Neuronal stem cell (in vitro differentiated cells): ENCODE measurements around the gene EXOC1.

Source experiments
- DNase-seq: peaks from one replicate; pipeline ENCODE4 v3.0.0-alpha.2; 2013; ENCODE audit warnings: low spot score
- H2AFZ ChIP-seq: one replicate; pipeline ENCODE4 v1.6.1; 2013; ENCODE audit warnings: mild to moderate bottlenecking, low read length, inconsistent platforms
- H2AK5ac ChIP-seq: 2 replicates; pipeline ENCODE4 v1.6.1; 2013; ENCODE audit warnings: low read depth, mild to moderate bottlenecking, inconsistent platforms, low read length, moderate library complexity, mixed read lengths
- H2BK120ac ChIP-seq: 2 replicates; pipeline ENCODE4 v1.6.1; 2013; ENCODE audit warnings: low read depth, mild to moderate bottlenecking, inconsistent platforms, low read length, moderate library complexity, mixed read lengths
- H2BK12ac ChIP-seq: one replicate; pipeline ENCODE4 v1.6.1; 2013; ENCODE audit warnings: low read length, inconsistent platforms
- H2BK15ac ChIP-seq: 2 replicates; pipeline ENCODE4 v1.6.1; 2013; ENCODE audit warnings: mild to moderate bottlenecking, low read length, inconsistent platforms, mixed read lengths
- H2BK5ac ChIP-seq: one replicate; pipeline ENCODE4 v1.6.1; 2013; ENCODE audit warnings: inconsistent platforms, mild to moderate bottlenecking, low read length, moderate library complexity
- H3K14ac ChIP-seq: one replicate; pipeline ENCODE4 v1.6.1; 2013; ENCODE audit warnings: low read length, inconsistent platforms
- H3K18ac ChIP-seq: 2 replicates; pipeline ENCODE4 v1.6.1; 2013; ENCODE audit warnings: low read length, inconsistent platforms
- H3K23ac ChIP-seq: 2 replicates; pipeline ENCODE4 v1.6.1; 2013; ENCODE audit warnings: low read depth, mild to moderate bottlenecking, mixed read lengths, low read length, inconsistent platforms; ENCODE audit not compliant: poor library complexity
- H3K27ac ChIP-seq: replicated peaks from 3 replicates; pipeline ENCODE4 v1.5.1; 2013; ENCODE audit warnings: low read length, inconsistent platforms
- H3K27me3 ChIP-seq, 3 experiments: 2 replicates each; pipeline ENCODE4 v1.6.1; 2013; ENCODE audit warnings: low read length in 3 of 3, mild to moderate bottlenecking in 2 of 3, inconsistent platforms in 1 of 3, low read depth in 1 of 3, mixed read lengths in 1 of 3, moderate library complexity in 1 of 3; ENCODE audit not compliant: control insufficient read depth in 3 of 3, insufficient read depth in 3 of 3
- H3K36me3 ChIP-seq, 2 donors: replicated peaks in 1 of 2; 2 replicates each; pipeline ENCODE4 v1.6.1; 2013; ENCODE audit warnings: low read length in 2 of 2; ENCODE audit not compliant: control insufficient read depth in 2 of 2, insufficient read depth in 2 of 2
- H3K4ac ChIP-seq: 2 replicates; pipeline ENCODE4 v1.6.1; 2013; ENCODE audit warnings: inconsistent platforms, mild to moderate bottlenecking, low read length, moderate library complexity
- H3K4me1 ChIP-seq, 2 donors: 1 replicate in 1 of 2; 2 replicates in 1 of 2; pipeline ENCODE4 v1.6.1; 2013; ENCODE audit warnings: low read length in 2 of 2, low read depth in 1 of 2; ENCODE audit not compliant: control insufficient read depth in 2 of 2, insufficient read depth in 1 of 2
- H3K4me2 ChIP-seq: one replicate; pipeline ENCODE4 v1.6.1; 2013; ENCODE audit warnings: mild to moderate bottlenecking, low read length, inconsistent platforms; ENCODE audit not compliant: insufficient read depth, poor library complexity, severe bottlenecking
- H3K4me3 ChIP-seq, 2 donors: 2 replicates each; pipeline ENCODE4 v1.5.1; 2013; ENCODE audit warnings: low read length in 2 of 2, mild to moderate bottlenecking in 2 of 2, inconsistent platforms in 1 of 2, moderate library complexity in 1 of 2
- H3K79me1 ChIP-seq: one replicate; pipeline ENCODE4 v1.6.1; 2013; ENCODE audit warnings: low read depth, mild to moderate bottlenecking, inconsistent platforms, low read length, moderate library complexity
- H3K9ac ChIP-seq: one replicate; pipeline ENCODE4 v1.6.1; 2013; ENCODE audit warnings: mild to moderate bottlenecking, low read depth, low read length, inconsistent platforms; ENCODE audit not compliant: poor library complexity
- H3K9me3 ChIP-seq, 2 donors: replicated peaks in 1 of 2; 2 replicates each; pipeline versions ENCODE3 to v1.6.1; 2013; ENCODE audit warnings: low read length in 2 of 2, mild to moderate bottlenecking in 2 of 2, inconsistent platforms in 1 of 2, low read depth in 1 of 2, mixed read lengths in 1 of 2, moderate library complexity in 1 of 2; ENCODE audit not compliant: control insufficient read depth in 2 of 2, insufficient read depth in 1 of 2
- H4K8ac ChIP-seq: one replicate; pipeline ENCODE4 v1.6.1; 2013; ENCODE audit warnings: low read depth, mild to moderate bottlenecking, inconsistent platforms, low read length, moderate library complexity
- H4K91ac ChIP-seq: one replicate; pipeline ENCODE4 v1.6.1; 2013; ENCODE audit warnings: low read length, low read depth, mild to moderate bottlenecking, inconsistent platforms; ENCODE audit not compliant: poor library complexity
- WGBS, 2 donors: extraction: QIAGEN DNeasy Blood & Tissue Kit; methylation state at CpG; one replicate each; pipeline ENCODE4 v1.1.7; 2013; ENCODE audit warnings: missing lambda C conversion rate in 2 of 2, mixed read lengths in 1 of 2; ENCODE audit not compliant: insufficient read length in 2 of 2, insufficient replicate concordance in 1 of 2; ENCODE audit errors: extremely low coverage in 2 of 2; 5-methylcytosine and 5-hydroxymethylcytosine counted together

The EXOC1 gene

DNA sequence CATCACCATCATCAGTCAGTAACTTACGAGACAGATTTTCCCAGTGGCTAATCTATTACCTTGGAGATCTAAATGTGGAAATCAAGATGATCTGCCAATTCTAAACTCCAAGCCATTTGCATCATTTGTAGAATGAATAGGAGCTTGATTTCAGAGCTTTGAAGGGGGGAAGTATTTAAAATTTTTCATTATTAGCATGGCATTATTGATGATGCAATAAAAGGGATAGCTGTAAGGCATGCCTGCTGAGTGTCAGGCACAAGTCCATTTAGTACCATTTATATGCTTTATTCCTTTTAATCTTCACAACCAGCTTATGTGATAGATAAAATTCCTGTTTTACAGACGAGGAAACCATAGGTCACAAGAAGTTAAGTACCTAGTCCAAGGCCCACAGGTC lies 28.6 kb upstream of the EXOC1 start:
- H3K9ac ChIP-seq, result no peak overlapping the region
- H3K4me2 ChIP-seq, result no peak overlapping the region
- no peak overlapping the region for H2BK5ac ChIP-seq
- H2BK120ac ChIP-seq, result no peak overlapping the region
- no peak overlapping the region for H4K91ac ChIP-seq
- no peak overlapping the region for H4K8ac ChIP-seq
- H3K9me3 ChIP-seq, result no peaks in the 10 kb centered on the region
- WGBS, 2 donors, result no CpG with 5 or more reads among the region's 2 CpGs
- H2AFZ ChIP-seq, result no peak overlapping the region
- no peak overlapping the region for H2AK5ac ChIP-seq
- no peak overlapping the region for H3K18ac ChIP-seq
- no peak overlapping the region for H3K23ac ChIP-seq
- no peak for DNase-seq
- no peak overlapping the region for H3K4me3 ChIP-seq
- no peak overlapping the region for H3K4ac ChIP-seq
- H3K79me1 ChIP-seq, result no peaks in the 10 kb centered on the region
- no peak overlapping the region for H2BK12ac ChIP-seq
- peaks cover 0 to under 1% of the 10 kb centered on the region in 2 donors for H3K4me1 ChIP-seq
- no peak overlapping the region for H3K27ac ChIP-seq
- peaks cover 0 to 39% (median 0%) of the 10 kb centered on the region in 3 experiments for H3K27me3 ChIP-seq
- H2BK15ac ChIP-seq, result no peak overlapping the region
- H3K36me3 ChIP-seq, result no peaks in the 10 kb centered on the region
- no peak overlapping the region for H3K14ac ChIP-seq

DNA sequence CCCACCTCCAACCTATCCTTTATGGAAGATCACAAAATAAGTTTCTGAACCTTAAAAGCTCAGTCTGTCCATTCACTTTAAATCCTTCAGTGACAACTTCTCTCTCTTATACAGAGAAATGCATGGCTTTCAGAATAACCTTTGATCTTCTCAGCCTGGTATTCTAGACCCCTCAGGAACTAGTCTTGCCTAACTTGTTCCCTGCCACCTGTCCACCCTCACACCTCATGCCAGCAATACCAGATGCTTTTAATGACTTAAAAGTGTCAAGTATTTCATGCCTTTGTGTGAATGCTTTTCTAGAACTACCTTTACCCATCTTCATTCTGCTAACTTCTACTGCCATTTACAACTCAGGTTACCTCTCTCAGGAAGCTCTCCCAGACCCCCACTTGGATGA lies 26.5 kb upstream of the EXOC1 start:
- Histone ChIP-seq H3K36me3 (no peaks in the 10 kb centered on the region), H3K27ac (no peak overlapping the region), H3K4me3 (no peak overlapping the region), H3K14ac (no peak overlapping the region), H2BK12ac (no peak overlapping the region), H4K91ac (no peak overlapping the region), H4K8ac (no peak overlapping the region), H3K4ac (no peak overlapping the region), H3K4me2 (no peak overlapping the region), H3K9ac (no peak overlapping the region), H3K27me3 (peaks cover 0 to 22% (median 0%) of the 10 kb centered on the region in 3 experiments), H3K4me1 (no peaks in the 10 kb centered on the region), H2BK15ac (no peak overlapping the region), H3K23ac (no peak overlapping the region), H2AFZ (no peak overlapping the region), H3K79me1 (no peaks in the 10 kb centered on the region), H2BK120ac (no peak overlapping the region), H2AK5ac (no peak overlapping the region), H2BK5ac (no peak overlapping the region), H3K9me3 (no peaks in the 10 kb centered on the region), H3K18ac (no peak overlapping the region)
- DNase-seq, result no peak

DNA sequence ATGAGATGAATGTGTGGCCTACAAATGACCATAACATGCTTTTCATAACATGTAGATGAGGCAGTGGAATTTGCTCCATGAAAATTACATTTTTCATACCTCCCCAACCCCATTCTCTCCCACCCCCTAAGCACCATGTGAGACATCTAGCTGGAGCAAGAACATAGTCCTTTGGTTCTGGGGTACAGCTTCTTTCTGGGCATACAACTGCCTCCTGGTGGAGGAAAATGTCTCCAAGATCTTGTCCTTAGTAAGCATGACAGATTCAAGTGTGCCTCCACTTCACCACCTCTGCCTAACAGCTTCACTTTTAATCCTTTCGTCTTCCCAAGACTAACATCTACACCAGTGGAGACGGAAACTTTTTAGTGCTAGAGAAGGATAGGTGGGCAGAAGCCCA lies 25.9 kb upstream of the EXOC1 start:
- H3K18ac ChIP-seq, result no peak overlapping the region
- H2BK15ac ChIP-seq, result no peak overlapping the region
- H4K8ac ChIP-seq, result no peak overlapping the region
- no peaks in the 10 kb centered on the region for H3K79me1 ChIP-seq
- no peak overlapping the region for H3K9ac ChIP-seq
- H3K4me2 ChIP-seq, result no peak overlapping the region
- no peak for DNase-seq
- no peaks in the 10 kb centered on the region for H3K36me3 ChIP-seq
- no peaks in the 10 kb centered on the region for H3K4me1 ChIP-seq
- no peak overlapping the region for H2BK12ac ChIP-seq
- H3K14ac ChIP-seq, result no peak overlapping the region
- no peak overlapping the region for H3K23ac ChIP-seq
- no peak overlapping the region for H2AK5ac ChIP-seq
- H2AFZ ChIP-seq, result no peak overlapping the region
- H3K4me3 ChIP-seq, result no peak overlapping the region
- no CpG with 5 or more reads among the region's 2 CpGs for WGBS, 2 donors
- H2BK5ac ChIP-seq, result no peak overlapping the region
- no peak overlapping the region for H3K4ac ChIP-seq
- H4K91ac ChIP-seq, result no peak overlapping the region
- H2BK120ac ChIP-seq, result no peak overlapping the region
- peaks cover 0 to 20% (median 0%) of the 10 kb centered on the region in 3 experiments for H3K27me3 ChIP-seq
- H3K27ac ChIP-seq, result no peak overlapping the region
- no peaks in the 10 kb centered on the region for H3K9me3 ChIP-seq

DNA sequence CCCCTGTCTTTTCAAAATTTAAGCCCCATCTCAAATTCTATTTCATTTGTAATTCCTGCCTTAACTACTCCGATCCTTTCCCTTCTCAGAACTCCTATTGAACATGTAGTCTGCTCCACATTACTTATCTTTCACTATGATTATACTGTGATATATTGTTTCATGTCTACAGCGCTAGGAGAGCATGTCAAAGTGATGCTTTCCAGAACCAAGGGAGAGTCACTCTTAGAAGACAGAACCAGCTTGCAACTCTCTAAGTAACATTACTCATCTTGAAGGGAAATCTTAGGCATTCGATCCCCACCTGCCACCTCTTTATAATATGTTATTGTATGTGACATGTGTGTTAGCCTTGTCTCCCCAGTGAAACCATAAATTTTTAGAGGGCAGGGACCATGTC lies 23.4 kb upstream of the EXOC1 start:
- Histone ChIP-seq H4K91ac (no peak overlapping the region), H2BK15ac (no peak overlapping the region), H4K8ac (no peak overlapping the region), H3K27me3 (peaks cover 0 to 20% (median 0%) of the 10 kb centered on the region in 3 experiments), H3K79me1 (no peaks in the 10 kb centered on the region), H3K9me3 (no peaks in the 10 kb centered on the region), H2BK120ac (no peak overlapping the region), H3K4me2 (no peak overlapping the region), H3K14ac (no peak overlapping the region), H2AFZ (no peak overlapping the region), H2AK5ac (no peak overlapping the region), H3K9ac (no peak overlapping the region), H2BK5ac (no peak overlapping the region), H3K36me3 (no peaks in the 10 kb centered on the region), H3K27ac (no peak overlapping the region), H3K4me1 (no peaks in the 10 kb centered on the region), H2BK12ac (no peak overlapping the region), H3K4ac (no peak overlapping the region), H3K18ac (no peak overlapping the region), H3K4me3 (no peak overlapping the region), H3K23ac (no peak overlapping the region)
- no CpG with 5 or more reads among the region's 3 CpGs for WGBS, 2 donors
- no peak for DNase-seq
